ENCODE measurements around the gene VWA5B2. TPM values are rescaled to one million over a fixed set of nuclear protein-coding genes. Genes with fewer than 3 reads are reported as not detected.

The VWA5B2 gene
- total and polyA plus RNA-seq, 7 donors, result 0.23 to 1.0 (median 0.60) TPM; not detected in 2

DNA sequence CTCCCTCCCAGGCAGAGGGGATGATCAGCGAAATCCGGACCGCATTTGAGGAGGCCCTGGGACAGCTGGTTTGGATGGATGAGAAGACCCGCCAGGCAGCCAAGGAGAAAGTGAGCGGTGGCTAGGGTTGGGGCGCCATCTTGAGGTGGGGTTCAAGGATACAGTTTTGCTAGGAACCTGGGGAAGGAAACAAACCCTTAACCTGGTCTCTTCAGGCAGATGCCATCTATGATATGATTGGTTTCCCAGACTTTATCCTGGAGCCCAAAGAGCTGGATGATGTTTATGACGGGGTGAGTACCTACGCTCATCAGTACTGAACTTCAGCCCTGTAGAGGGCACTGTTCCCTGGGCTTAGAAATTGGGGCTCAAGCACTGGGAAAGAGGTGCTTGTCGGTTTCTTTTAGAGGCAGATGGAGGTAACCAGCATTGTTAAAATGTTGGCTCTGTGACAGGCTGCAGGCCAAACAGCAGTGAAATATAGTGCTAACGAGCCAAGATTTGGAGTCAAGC lies 60.1 kb downstream of the VWA5B2 start:
- Histone ChIP-seq H3K4me3 (no peak overlapping the region), H3K27me3 (peaks cover 0 to 19% (median 0%) of the 10 kb centered on the region in 3 donors), H3K4me1 (no peaks in the 10 kb centered on the region), H3K36me3 (no peaks in the 10 kb centered on the region), H3K27ac (no peak overlapping the region), H3K9me3 (no peaks in the 10 kb centered on the region)
- TF ChIP-seq POLR2A (IDR thresholded peaks at IDR 0.05) (no peak), EP300 (IDR thresholded peaks at IDR 0.05) (no peak), POLR2AphosphoS5 (IDR thresholded peaks at IDR 0.05) (no peak)
- TF ChIP-seq, protein P1, sequence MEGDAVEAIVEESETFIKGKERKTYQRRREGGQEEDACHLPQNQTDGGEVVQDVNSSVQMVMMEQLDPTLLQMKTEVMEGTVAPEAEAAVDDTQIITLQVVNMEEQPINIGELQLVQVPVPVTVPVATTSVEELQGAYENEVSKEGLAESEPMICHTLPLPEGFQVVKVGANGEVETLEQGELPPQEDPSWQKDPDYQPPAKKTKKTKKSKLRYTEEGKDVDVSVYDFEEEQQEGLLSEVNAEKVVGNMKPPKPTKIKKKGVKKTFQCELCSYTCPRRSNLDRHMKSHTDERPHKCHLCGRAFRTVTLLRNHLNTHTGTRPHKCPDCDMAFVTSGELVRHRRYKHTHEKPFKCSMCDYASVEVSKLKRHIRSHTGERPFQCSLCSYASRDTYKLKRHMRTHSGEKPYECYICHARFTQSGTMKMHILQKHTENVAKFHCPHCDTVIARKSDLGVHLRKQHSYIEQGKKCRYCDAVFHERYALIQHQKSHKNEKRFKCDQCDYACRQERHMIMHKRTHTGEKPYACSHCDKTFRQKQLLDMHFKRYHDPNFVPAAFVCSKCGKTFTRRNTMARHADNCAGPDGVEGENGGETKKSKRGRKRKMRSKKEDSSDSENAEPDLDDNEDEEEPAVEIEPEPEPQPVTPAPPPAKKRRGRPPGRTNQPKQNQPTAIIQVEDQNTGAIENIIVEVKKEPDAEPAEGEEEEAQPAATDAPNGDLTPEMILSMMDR (IDR thresholded peaks at IDR 0.05), result peak in 3 of 4 experiments; percentile 30 to 51 (median 37)
- WGBS, 2 donors, result 4 to 14% methylated on average over 10 of the region's 10 CpGs
- no peak for DNase-seq
- intact Hi-C loops (cut with DNase I), result no loop called here

DNA sequence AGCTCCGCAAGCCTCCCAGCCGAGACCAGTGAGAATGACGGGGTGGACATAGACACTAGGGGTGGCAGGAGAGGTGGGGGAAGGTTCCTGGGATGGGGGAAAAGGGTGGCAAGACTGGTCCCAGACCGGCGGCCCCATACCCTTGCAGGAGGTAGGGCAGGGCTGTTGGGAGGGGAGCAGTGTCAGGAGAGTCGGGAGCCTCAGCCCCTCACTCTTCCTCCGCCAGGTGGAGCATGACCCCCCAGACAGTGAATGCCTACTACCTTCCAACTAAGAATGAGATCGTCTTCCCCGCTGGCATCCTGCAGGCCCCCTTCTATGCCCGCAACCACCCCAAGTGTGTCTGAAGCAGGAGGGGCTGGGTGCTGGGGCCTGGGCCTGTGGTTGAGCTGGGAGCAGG lies 60.9 kb downstream of the VWA5B2 start:
- WGBS, 2 donors, result 88 to 94% methylated on average over 10 of the region's 10 CpGs
- Histone ChIP-seq H3K4me1 (no peaks in the 10 kb centered on the region), H3K9me3 (no peaks in the 10 kb centered on the region), H3K4me3 (no peak overlapping the region), H3K27ac (no peak overlapping the region), H3K27me3 (peaks cover 0 to 19% (median 0%) of the 10 kb centered on the region in 3 donors), H3K36me3 (no peaks in the 10 kb centered on the region)
- DNase-seq, result no peak
- TF ChIP-seq, protein P1 (IDR thresholded peaks at IDR 0.05), result no peak
- no peak for TF ChIP-seq EP300 (IDR thresholded peaks at IDR 0.05)
- TF ChIP-seq POLR2A (IDR thresholded peaks at IDR 0.05), result no peak
- no peak for TF ChIP-seq POLR2AphosphoS5 (IDR thresholded peaks at IDR 0.05)
- intact Hi-C loops (cut with DNase I), result no loop called here

DNA sequence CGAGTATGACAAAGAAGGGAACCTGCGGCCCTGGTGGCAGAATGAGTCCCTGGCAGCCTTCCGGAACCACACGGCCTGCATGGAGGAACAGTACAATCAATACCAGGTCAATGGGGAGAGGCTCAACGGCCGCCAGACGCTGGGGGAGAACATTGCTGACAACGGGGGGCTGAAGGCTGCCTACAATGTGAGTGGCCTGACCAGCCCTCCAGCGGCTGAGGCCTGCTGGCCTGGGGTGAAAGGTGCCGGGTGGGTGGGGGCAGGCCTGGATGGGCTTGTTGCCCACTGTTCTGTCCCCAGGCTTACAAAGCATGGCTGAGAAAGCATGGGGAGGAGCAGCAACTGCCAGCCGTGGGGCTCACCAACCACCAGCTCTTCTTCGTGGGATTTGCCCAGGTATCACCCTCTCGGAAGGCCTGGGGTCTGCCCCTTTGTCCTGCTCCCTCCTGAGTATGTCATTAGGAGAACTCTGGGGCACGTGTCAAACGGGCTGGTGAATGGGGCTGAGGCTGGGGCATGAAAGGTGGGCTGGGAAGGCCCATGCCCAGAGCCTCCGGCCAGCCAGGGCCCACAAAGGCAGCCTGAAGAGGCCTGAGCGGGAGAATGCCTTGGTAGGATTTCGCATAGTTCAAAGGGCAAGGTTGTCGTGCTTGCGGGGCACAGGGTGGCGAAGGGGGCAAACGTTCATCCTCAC lies 61.8 kb downstream of the VWA5B2 start:
- TF ChIP-seq EP300 (IDR thresholded peaks at IDR 0.05) (no peak), POLR2A (IDR thresholded peaks at IDR 0.05) (no peak), POLR2AphosphoS5 (IDR thresholded peaks at IDR 0.05) (no peak)
- TF ChIP-seq, protein P1 (IDR thresholded peaks at IDR 0.05), result no peak
- H3K27me3 ChIP-seq, result peaks cover 0 to 19% (median 0%) of the 10 kb centered on the region in 3 donors
- no peak for DNase-seq
- no peaks in the 10 kb centered on the region for H3K4me1 ChIP-seq
- no peaks in the 10 kb centered on the region for H3K36me3 ChIP-seq
- 88 to 89% methylated on average over 22 of the region's 22 CpGs for WGBS, 2 donors
- H3K9me3 ChIP-seq, result no peaks in the 10 kb centered on the region
- intact Hi-C loops (cut with DNase I), result no loop called here
- no peak overlapping the region for H3K27ac ChIP-seq
- no peak overlapping the region for H3K4me3 ChIP-seq

Small RNAs within 50 kb of the gene (small RNA-seq; reads per million reads assigned to genes)
- 0.06 to 0.29 (median 0.11) reads per million in 3 donors for gene MIR1224

Other genes starting within 250 kb of the VWA5B2 start
- gene ABCC5, start 211.7 kb upstream of the VWA5B2 start, total RNA-seq, result 10 to 100 TPM; 16.0 to 39.6 (median 21.0) TPM
- gene ABCC5, start 211.7 kb upstream of the VWA5B2 start, polyA plus RNA-seq, result 10 to 100 TPM; 13.8 to 32.1 (median 22.0) TPM
- gene HTR3D, start 197.8 kb upstream of the VWA5B2 start, total RNA-seq, result not detected
- not detected for gene HTR3D, start 197.8 kb upstream of the VWA5B2 start, polyA plus RNA-seq
- gene HTR3C, start 176.5 kb upstream of the VWA5B2 start, total RNA-seq, result not detected
- under 1 TPM in 2 of 3 donors, not detected in 1; 0.19 to 0.60 TPM for gene HTR3C, start 176.5 kb upstream of the VWA5B2 start, polyA plus RNA-seq
- not detected for gene HTR3E, start 132.5 kb upstream of the VWA5B2 start, total RNA-seq
- gene HTR3E, start 132.5 kb upstream of the VWA5B2 start, polyA plus RNA-seq, result 1 to 10 TPM in 1 of 3 donors, under 1 TPM in 1, not detected in 1; 0.54 to 1.2 TPM
- gene EIF2B5, start 94.2 kb upstream of the VWA5B2 start, total RNA-seq, result 10 to 100 TPM; 26.0 to 43.5 (median 31.3) TPM
- 10 to 100 TPM; 31.8 to 48.1 (median 35.4) TPM for gene EIF2B5, start 94.2 kb upstream of the VWA5B2 start, polyA plus RNA-seq
- gene DVL3, start 74.2 kb upstream of the VWA5B2 start, total RNA-seq, result 10 to 100 TPM; 38.5 to 71.2 (median 53.9) TPM
- gene DVL3, start 74.2 kb upstream of the VWA5B2 start, polyA plus RNA-seq, result 10 to 100 TPM; 15.0 to 40.8 (median 26.4) TPM
- 100 to 1,000 TPM; 203 to 239 (median 225) TPM for gene AP2M1, start 54.7 kb upstream of the VWA5B2 start, total RNA-seq
- 100 to 1,000 TPM; 226 to 240 (median 237) TPM for gene AP2M1, start 54.7 kb upstream of the VWA5B2 start, polyA plus RNA-seq
- 10 to 100 TPM; 32.4 to 51.3 (median 39.2) TPM for gene ABCF3, start 43.4 kb upstream of the VWA5B2 start, total RNA-seq
- gene ABCF3, start 43.4 kb upstream of the VWA5B2 start, polyA plus RNA-seq, result 10 to 100 TPM; 36.5 to 48.9 (median 45.6) TPM
- gene ALG3, start 19.4 kb downstream of the VWA5B2 start, total RNA-seq, result 10 to 100 TPM; 29.6 to 46.8 (median 38.4) TPM
- gene ALG3, start 19.4 kb downstream of the VWA5B2 start, polyA plus RNA-seq, result 10 to 100 TPM in 2 of 3 donors, 1 to 10 TPM in 1; 9.9 to 39.7 (median 10.8) TPM
- gene EEF1AKMT4, start 20.1 kb downstream of the VWA5B2 start, total RNA-seq, result 1 to 10 TPM; 1.4 to 3.9 (median 2.4) TPM
- 1 to 10 TPM; 4.2 to 6.5 (median 5.3) TPM for gene EEF1AKMT4, start 20.1 kb downstream of the VWA5B2 start, polyA plus RNA-seq
- under 1 TPM in 1 of 4 donors, not detected in 3; 0.71 TPM for gene CAMK2N2, start 32.0 kb downstream of the VWA5B2 start, total RNA-seq
- under 1 TPM in 1 of 3 donors, not detected in 2; 0.28 TPM for gene CAMK2N2, start 32.0 kb downstream of the VWA5B2 start, polyA plus RNA-seq
- gene ECE2, start 46.4 kb downstream of the VWA5B2 start, total RNA-seq, result 1 to 10 TPM in 3 of 4 donors, under 1 TPM in 1; 0.49 to 2.9 (median 1.7) TPM
- gene ECE2, start 46.4 kb downstream of the VWA5B2 start, polyA plus RNA-seq, result under 1 TPM in 1 of 3 donors, not detected in 2; 0.63 TPM
- gene PSMD2, start 69.7 kb downstream of the VWA5B2 start, total RNA-seq, result 100 to 1,000 TPM; 127 to 246 (median 234) TPM
- 100 to 1,000 TPM; 105 to 174 (median 153) TPM for gene PSMD2, start 69.7 kb downstream of the VWA5B2 start, polyA plus RNA-seq
- gene EIF4G1, start 85.0 kb downstream of the VWA5B2 start, total RNA-seq, result 100 to 1,000 TPM; 115 to 241 (median 182) TPM
- gene EIF4G1, start 85.0 kb downstream of the VWA5B2 start, polyA plus RNA-seq, result 100 to 1,000 TPM in 1 of 3 donors, 10 to 100 TPM in 2; 62.9 to 249 (median 67.3) TPM
- 10 to 100 TPM; 28.0 to 36.7 (median 33.8) TPM for gene FAM131A, start 108.0 kb downstream of the VWA5B2 start, total RNA-seq
- 10 to 100 TPM; 12.6 to 17.1 (median 12.9) TPM for gene FAM131A, start 108.0 kb downstream of the VWA5B2 start, polyA plus RNA-seq
- gene CLCN2, start 132.0 kb downstream of the VWA5B2 start, total RNA-seq, result 1 to 10 TPM; 1.6 to 3.3 (median 2.6) TPM
- gene CLCN2, start 132.0 kb downstream of the VWA5B2 start, polyA plus RNA-seq, result 10 to 100 TPM; 10.9 to 30.2 (median 13.2) TPM
- 10 to 100 TPM; 53.2 to 92.5 (median 74.7) TPM for gene POLR2H, start 132.1 kb downstream of the VWA5B2 start, total RNA-seq
- 100 to 1,000 TPM; 132 to 162 (median 146) TPM for gene POLR2H, start 132.1 kb downstream of the VWA5B2 start, polyA plus RNA-seq
- under 1 TPM in 1 of 4 donors, not detected in 3; 0.36 TPM for gene THPO, start 148.6 kb downstream of the VWA5B2 start, total RNA-seq
- under 1 TPM in 1 of 3 donors, not detected in 2; 0.25 TPM for gene THPO, start 148.6 kb downstream of the VWA5B2 start, polyA plus RNA-seq
- 10 to 100 TPM in 2 of 4 donors, 1 to 10 TPM in 2; 5.7 to 16.3 (median 11.3) TPM for gene CHRD, start 150.5 kb downstream of the VWA5B2 start, total RNA-seq
- 1 to 10 TPM in 2 of 3 donors, under 1 TPM in 1; 0.23 to 4.5 (median 1.8) TPM for gene CHRD, start 150.5 kb downstream of the VWA5B2 start, polyA plus RNA-seq